Esophagus squamous epithelium (tissue), 5 donors: ENCODE data around the gene CPLANE2. TPM values are rescaled to one million over a fixed set of nuclear protein-coding genes. Genes with fewer than 3 reads are reported as not detected.

Source experiments
- DNase-seq: peaks from one replicate; lab custom pipeline; 2025; lab: John Stamatoyannopoulos, UW
- H3K27ac ChIP-seq, 4 donors: fragments of 200-600 bp; sonication (generic); one replicate each; pipeline ENCODE4 v1.5.1; 2016 to 2019; ENCODE audit warnings: mild to moderate bottlenecking in 1 of 4
- H3K27me3 ChIP-seq, 4 donors: fragments of 200-600 bp; sonication (generic); 1 replicate in 3 of 4; 2 replicates in 1 of 4; pipeline versions ENCODE4 v1.5.1 to v1.6.0; 2017 to 2021; ENCODE audit warnings: antibody characterized with exemption in 1 of 4
- H3K36me3 ChIP-seq, 3 donors: fragments of 200-600 bp; sonication (generic); one replicate each; pipeline ENCODE4 v1.5.1; 2016 to 2019
- H3K4me1 ChIP-seq, 3 donors: fragments of 200-600 bp; sonication (generic); one replicate each; pipeline ENCODE4 v1.5.1; 2017 to 2019
- H3K4me3 ChIP-seq, 4 donors: fragments of 200-600 bp; sonication (generic); 1 replicate in 3 of 4; 2 replicates in 1 of 4; pipeline ENCODE4 v1.5.1; 2016 to 2019; ENCODE audit warnings: mild to moderate bottlenecking in 2 of 4, moderate library complexity in 1 of 4
- H3K9me3 ChIP-seq, 3 donors: fragments of 200-600 bp; sonication (generic); one replicate each; pipeline ENCODE4 v1.5.1; 2016 to 2019
- POLR2A ChIP-seq, 4 donors: fragments of 450-650 bp; IDR thresholded peaks; one replicate each; pipeline ENCODE4 v1.6.1; 2017; ENCODE audit warnings: antibody characterized with exemption in 4 of 4, mild to moderate bottlenecking in 4 of 4, moderate library complexity in 3 of 4
- WGBS, 2 donors: methylation state at CpG; one replicate each; pipeline ENCODE4 v1.1.5; 2018; 5-methylcytosine and 5-hydroxymethylcytosine counted together
- intact Hi-C: fragments of 100-400 bp; cut with DNase I; formaldehyde crosslinking; loops from one replicate; pipeline ENCODE4 v1.15.0; 2022
- total RNA-seq, 4 donors: library from RNA; depleted of rRNA; stranded (reverse); fragments of >200 nt; gene quantifications; one replicate each; pipeline ENCODE4 v1.1.0, GENCODE V29; 2016
- TF ChIP-seq, protein P1 (sequence below), 6 experiments: fragments of 450-650 bp in 4 of 6; fragments of 200-600 bp in 2 of 6; sonication (generic) in 2 of 6; IDR thresholded peaks; one replicate each; pipeline ENCODE4 v1.5.1; 2016 to 2019; ENCODE audit warnings: antibody characterized with exemption in 6 of 6, mild to moderate bottlenecking in 4 of 6, moderate library complexity in 4 of 6
- donor health status: DM: yes; HTN: yes; CAD: no.

Gene CPLANE2
- total RNA-seq, 4 donors from 2014 or later: 3.6 to 5.6 (median 3.9) TPM

DNA sequence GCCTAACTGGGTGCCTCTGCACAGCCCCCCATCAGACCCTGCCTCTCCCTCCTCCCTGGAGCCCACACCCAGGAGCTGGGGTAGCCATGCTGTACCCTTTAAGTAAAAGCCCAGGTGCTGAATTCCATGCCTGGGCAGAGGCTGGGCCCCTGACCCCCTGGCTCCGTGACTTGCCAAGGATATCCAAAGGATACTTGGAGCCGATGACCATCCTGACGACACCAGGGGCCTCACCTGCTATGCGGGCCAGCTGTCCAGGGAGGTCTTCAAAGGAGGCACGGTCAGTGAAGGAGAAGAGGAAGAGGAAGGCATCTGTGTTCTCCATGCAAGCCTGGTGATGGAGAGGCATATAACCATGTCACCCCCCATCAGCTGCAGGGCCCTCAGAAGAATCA, 4.7 kb downstream of the CPLANE2 start:
- peaks cover 12 to 33% (median 15%) of the 10 kb centered on the region in 3 donors for H3K4me1 ChIP-seq
- no peak overlapping the region for H3K4me3 ChIP-seq
- WGBS, 2 donors: 89 to 96% methylated on average over 4 to 5 of the region's 5 CpGs
- H3K27me3 ChIP-seq: peaks cover 0 to 14% (median 3%) of the 10 kb centered on the region in 4 donors
- H3K36me3 ChIP-seq: peaks cover 0 to 26% (median 0%) of the 10 kb centered on the region in 3 donors
- peaks cover 0 to 3% (median 0%) of the 10 kb centered on the region in 3 donors for H3K9me3 ChIP-seq
- DNase-seq: no peak
- no peak overlapping the region for H3K27ac ChIP-seq
- intact Hi-C loops: no loop called here
- TF ChIP-seq POLR2A (IDR thresholded peaks at IDR 0.05): no peak
- TF ChIP-seq, protein P1, sequence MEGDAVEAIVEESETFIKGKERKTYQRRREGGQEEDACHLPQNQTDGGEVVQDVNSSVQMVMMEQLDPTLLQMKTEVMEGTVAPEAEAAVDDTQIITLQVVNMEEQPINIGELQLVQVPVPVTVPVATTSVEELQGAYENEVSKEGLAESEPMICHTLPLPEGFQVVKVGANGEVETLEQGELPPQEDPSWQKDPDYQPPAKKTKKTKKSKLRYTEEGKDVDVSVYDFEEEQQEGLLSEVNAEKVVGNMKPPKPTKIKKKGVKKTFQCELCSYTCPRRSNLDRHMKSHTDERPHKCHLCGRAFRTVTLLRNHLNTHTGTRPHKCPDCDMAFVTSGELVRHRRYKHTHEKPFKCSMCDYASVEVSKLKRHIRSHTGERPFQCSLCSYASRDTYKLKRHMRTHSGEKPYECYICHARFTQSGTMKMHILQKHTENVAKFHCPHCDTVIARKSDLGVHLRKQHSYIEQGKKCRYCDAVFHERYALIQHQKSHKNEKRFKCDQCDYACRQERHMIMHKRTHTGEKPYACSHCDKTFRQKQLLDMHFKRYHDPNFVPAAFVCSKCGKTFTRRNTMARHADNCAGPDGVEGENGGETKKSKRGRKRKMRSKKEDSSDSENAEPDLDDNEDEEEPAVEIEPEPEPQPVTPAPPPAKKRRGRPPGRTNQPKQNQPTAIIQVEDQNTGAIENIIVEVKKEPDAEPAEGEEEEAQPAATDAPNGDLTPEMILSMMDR (IDR thresholded peaks at IDR 0.05): no peak

DNA sequence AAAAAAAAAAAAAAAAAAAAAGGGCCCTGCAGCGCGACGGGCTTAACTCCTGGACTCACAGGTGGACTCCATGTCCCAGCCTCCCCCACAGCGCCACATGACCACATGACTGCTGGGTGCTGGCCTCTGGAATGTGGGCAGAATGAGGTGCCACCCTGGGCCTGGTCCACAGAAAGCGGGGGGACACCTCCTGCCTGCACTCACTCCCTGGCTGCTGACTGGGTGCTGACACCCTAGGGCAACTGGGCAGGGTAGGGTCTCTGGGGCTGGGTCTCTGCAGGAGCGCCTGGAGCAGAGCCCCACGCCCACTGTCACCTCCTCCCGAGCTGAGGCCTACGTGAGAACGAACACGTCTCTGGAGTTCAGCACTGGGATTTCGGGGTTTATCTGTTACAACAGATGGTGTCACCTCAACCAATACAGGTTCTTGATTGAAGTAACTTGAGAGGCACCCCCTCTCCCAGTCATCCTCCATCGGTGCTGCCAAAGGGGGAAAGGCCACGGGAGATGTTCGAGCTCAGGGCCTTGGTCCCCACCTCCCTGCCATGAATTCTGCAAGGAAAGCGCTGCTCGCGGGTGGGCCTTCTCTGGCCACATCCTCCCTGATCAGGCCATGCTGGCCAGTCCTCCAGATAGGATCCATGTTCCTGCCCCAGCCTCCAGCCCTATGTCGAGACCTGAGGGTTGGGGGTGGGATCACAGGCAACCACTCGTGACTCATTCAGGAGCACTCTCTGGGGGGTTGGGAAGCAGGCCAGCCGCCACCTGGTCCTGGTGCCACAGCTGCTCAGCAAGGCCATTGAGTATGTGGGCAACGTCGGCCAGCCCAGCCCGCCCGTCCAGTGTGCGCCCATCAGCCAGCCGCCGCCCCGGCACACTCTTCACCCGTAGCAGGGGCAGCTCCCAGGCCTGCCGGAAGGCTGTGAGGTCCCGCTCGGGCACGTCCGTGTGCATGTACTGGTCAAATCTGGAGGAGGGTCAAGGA, 5.4 kb downstream of the CPLANE2 start:
- 90 to 97% methylated on average over 6 to 24 of the region's 35 CpGs for WGBS, 2 donors

DNA sequence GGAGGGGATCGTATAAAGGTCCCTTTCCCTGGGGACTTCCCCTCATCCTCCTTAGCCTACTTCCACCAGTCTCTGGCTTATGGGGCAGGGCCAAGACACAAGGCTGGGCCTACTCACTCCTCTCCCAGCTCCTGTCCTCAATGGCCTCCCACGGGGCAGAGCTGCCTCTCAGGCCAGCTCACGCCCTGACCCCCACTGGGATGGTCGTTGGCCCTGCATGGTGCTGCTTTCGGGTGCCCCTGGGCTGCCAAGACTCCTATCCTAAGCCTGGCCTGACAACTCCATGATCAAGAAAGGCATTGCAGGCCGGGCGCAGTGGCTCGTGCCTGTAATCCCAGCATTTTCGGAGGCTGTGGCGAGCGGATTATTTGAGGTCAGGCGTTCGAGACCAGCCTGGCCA, 6.2 kb downstream of the CPLANE2 start:
- no peak overlapping the region for H3K4me3 ChIP-seq
- TF ChIP-seq, protein P1 (IDR thresholded peaks at IDR 0.05): no peak
- TF ChIP-seq POLR2A (IDR thresholded peaks at IDR 0.05): no peak
- peaks cover 0 to 26% (median 0%) of the 10 kb centered on the region in 3 donors for H3K36me3 ChIP-seq
- no peak for DNase-seq
- H3K27ac ChIP-seq: no peak overlapping the region
- 90% methylated on average over 2 of the region's 13 CpGs; no CpG with 5 or more reads in 1 of the 2 donors for WGBS, 2 donors
- peaks cover 0 to 6% (median 0%) of the 10 kb centered on the region in 3 donors for H3K9me3 ChIP-seq
- intact Hi-C loops: no loop called here
- peaks cover 0 to 30% (median 9%) of the 10 kb centered on the region in 4 donors for H3K27me3 ChIP-seq
- H3K4me1 ChIP-seq: peaks cover 2 to 28% (median 5%) of the 10 kb centered on the region in 3 donors

More for the DNA sequence above, 5.4 kb downstream of the CPLANE2 start:
- Histone ChIP-seq H3K9me3 (peaks cover 0 to 6% (median 0%) of the 10 kb centered on the region in 3 donors), H3K27ac (no peak overlapping the region), H3K4me1 (peaks cover 10 to 33% (median 11%) of the 10 kb centered on the region in 3 donors), H3K4me3 (no peak overlapping the region), H3K27me3 (peaks cover 0 to 21% (median 8%) of the 10 kb centered on the region in 4 donors), H3K36me3 (peaks cover 0 to 26% (median 0%) of the 10 kb centered on the region in 3 donors)
- intact Hi-C loops: no loop called here
- no peak for DNase-seq
- no peak for TF ChIP-seq POLR2A (IDR thresholded peaks at IDR 0.05)
- TF ChIP-seq, protein P1 (IDR thresholded peaks at IDR 0.05): no peak

DNA sequence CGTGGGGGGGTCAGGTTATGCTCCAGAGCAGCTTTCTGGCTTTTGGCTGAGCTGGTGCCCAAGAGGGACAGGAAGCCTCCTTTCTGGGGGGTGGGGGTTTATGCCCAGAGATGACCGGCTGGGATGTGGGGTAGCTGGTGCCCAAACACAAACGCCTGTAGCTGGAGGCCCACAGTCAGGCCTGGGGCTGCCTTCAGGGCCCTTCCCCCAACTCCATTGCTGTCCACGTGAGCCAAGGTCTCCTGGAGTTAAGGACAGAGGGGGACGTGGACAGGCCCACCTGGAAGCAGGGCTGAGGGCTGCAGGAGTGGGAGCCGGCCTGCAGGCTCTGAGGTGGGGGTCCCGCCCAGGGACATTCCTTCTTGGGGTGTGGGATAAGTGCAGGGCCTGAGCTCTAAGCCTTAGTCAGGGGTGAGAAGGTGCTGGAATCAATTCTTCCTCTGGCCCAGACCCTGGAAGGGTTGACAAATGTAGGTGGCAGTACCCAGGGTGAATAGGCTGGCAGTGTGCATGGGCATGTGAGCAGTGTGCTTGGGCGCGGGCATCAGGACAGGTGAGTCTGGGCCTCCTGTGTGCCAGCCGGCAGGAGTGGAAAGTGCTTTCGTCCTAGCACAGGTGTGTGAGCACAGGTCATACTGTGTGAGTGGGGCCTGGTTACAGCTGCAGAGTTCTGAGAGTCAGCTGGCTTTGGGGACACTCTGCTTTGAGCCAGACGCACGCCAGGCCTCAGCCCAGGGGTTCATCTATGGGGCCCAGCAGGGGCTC, 6.8 kb downstream of the CPLANE2 start:
- DNase-seq: no peak
- H3K9me3 ChIP-seq: peaks cover 0 to 6% (median 0%) of the 10 kb centered on the region in 3 donors
- H3K27me3 ChIP-seq: peaks cover 0 to 33% (median 9%) of the 10 kb centered on the region in 4 donors
- intact Hi-C loops: no loop called here
- peaks cover 0 to 22% (median 0%) of the 10 kb centered on the region in 3 donors for H3K4me1 ChIP-seq
- TF ChIP-seq POLR2A (IDR thresholded peaks at IDR 0.05): no peak
- TF ChIP-seq, protein P1 (IDR thresholded peaks at IDR 0.05): no peak
- H3K4me3 ChIP-seq: no peak overlapping the region
- WGBS, 2 donors: 73 to 96% methylated on average over 4 to 5 of the region's 13 CpGs
- no peak overlapping the region for H3K27ac ChIP-seq
- H3K36me3 ChIP-seq: peaks cover 0 to 26% (median 0%) of the 10 kb centered on the region in 3 donors
